ENCODE measurements around the gene TRHDE. TPM values are rescaled to one million over a fixed set of nuclear protein-coding genes. Genes with fewer than 3 reads are reported as not detected.

TRHDE gene
- total and polyA plus RNA-seq, 2 of the 13 experiments (the other 11 are each of a cell fraction or from before 2014, with no cell fraction given), result not detected

DNA sequence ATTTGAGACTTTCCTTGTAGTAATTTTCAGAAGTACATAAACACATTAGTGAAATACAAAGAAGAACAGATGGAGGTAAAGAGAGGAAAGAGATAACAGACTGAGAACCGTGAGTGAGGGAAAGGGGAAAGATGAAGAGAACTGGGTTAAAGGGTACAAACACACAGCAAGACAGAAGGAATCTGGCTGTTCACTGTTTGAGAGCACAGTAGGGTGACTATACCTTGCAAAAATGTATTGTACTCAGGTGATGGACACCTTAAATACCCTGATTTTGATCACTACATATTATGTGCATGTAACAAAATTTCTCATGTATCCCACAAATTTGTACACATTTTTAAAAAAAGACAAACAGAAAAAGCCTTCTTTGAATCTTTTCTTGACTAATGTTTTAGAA is 2.7 kb upstream of the TRHDE start (continued):
- TF ChIP-seq YEATS4 (CRISPR knock-in tag; IDR thresholded peaks at IDR 0.05; ENCODE audit: borderline replicate concordance), result no peak

DNA sequence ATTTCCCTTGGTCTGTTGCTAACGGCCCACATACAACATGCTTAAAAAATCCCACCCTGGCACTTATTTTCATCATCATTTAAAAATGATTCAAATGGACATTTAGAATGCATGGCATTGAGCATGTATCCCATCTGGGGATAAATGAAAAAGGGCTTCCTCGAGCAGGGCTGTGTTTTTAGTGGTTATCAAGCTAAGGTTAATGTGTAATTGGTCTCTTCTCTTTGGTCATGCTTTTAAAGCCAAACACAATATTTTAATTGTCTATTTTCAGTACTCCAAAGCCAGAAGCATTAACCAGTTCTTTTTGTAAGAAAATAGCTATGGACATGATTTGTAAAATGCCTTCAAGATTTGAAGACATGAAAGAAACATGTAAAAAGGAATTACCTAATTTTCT is 1.9 kb upstream of the TRHDE start:
- DNase-seq (ENCODE audit: low spot score) (no peak), ATAC-seq (no peak), FAIRE-seq (no peak)
- in situ Hi-C loops (cut with HindIII; ENCODE audit: extremely low pct_ligation_motif_present, low pct_unique_long_range_greater_than_20kb) (no loop called here), intact Hi-C loops (cut with micrococcal nuclease; ENCODE audit: unreplicated experiment) (no loop called here)
- WGBS (ENCODE audit: low lambda C conversion rate), result 15% methylated on average over 2 of the region's 2 CpGs
- peaks cover 8 to 35% of the 10 kb centered on the region in 2 experiments for H3K27me3 ChIP-seq (ENCODE audit: control insufficient read depth in 1 of 2, insufficient read depth in 2 of 2, low read length in 2 of 2)
- H3K9me3 ChIP-seq (ENCODE audit: low read length), result no peaks in the 10 kb centered on the region
- TF ChIP-seq KLF6 (CRISPR knock-in tag; IDR thresholded peaks at IDR 0.05), result no peak
- TF ChIP-seq, protein P1, sequence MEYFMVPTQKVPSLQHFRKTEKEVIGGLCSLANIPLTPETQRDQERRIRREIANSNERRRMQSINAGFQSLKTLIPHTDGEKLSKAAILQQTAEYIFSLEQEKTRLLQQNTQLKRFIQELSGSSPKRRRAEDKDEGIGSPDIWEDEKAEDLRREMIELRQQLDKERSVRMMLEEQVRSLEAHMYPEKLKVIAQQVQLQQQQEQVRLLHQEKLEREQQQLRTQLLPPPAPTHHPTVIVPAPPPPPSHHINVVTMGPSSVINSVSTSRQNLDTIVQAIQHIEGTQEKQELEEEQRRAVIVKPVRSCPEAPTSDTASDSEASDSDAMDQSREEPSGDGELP (IDR thresholded peaks at IDR 0.05; ENCODE audit: borderline replicate concordance, low read depth), result no peak
- TF ChIP-seq SMAD9 (CRISPR knock-in tag; IDR thresholded peaks at IDR 0.05), result no peak
- no peak for TF ChIP-seq FOSL1 (CRISPR knock-in tag; IDR thresholded peaks at IDR 0.05; ENCODE audit: borderline replicate concordance)
- TF ChIP-seq HNRNPL (IDR thresholded peaks at IDR 0.05; ENCODE audit: low read depth, low read length), result no peak
- TF ChIP-seq ZNF777 (CRISPR knock-in tag; IDR thresholded peaks at IDR 0.05), result no peak
- TF ChIP-seq JUND (CRISPR knock-in tag; IDR thresholded peaks at IDR 0.05), result no peak
- H4K20me1 ChIP-seq (ENCODE audit: insufficient read depth, low read length), result no peaks in the 10 kb centered on the region
- H3K36me3 ChIP-seq (replicated peaks in 1 of 2; ENCODE audit: control insufficient read depth in 1 of 2, insufficient read depth in 2 of 2, low read length in 2 of 2), result no peaks in the 10 kb centered on the region
- CTCF ChIA-PET (ENCODE audit: low intra/inter-chr PET ratio, low total read pairs), result no interaction called here
- H3K27ac ChIP-seq (ENCODE audit: extremely low read length, insufficient read depth, low read length), result no peak overlapping the region
- no TSS peak for BruUV-seq (replicated peaks)
- POLR2A ChIA-PET, result no interaction called here
- no peak overlapping the region for H3K4me3 ChIP-seq (replicated peaks in 1 of 3; ENCODE audit: insufficient read depth in 1 of 3, low read depth in 2 of 3, low read length in 3 of 3)
- no peak overlapping the region for H3K9ac ChIP-seq (ENCODE audit: insufficient read depth, low read depth, low read length)
- H3K4me2 ChIP-seq (ENCODE audit: low read depth, low read length), result no peak overlapping the region
- H3K79me2 ChIP-seq (ENCODE audit: insufficient read depth, low read length), result no peaks in the 10 kb centered on the region
- no peaks in the 10 kb centered on the region; the same call in 1 of the 2 replicates for H3K4me1 ChIP-seq (ENCODE audit: insufficient read depth, low read length)
- no peak overlapping the region for H2AFZ ChIP-seq (ENCODE audit: low read length)
